Astrocyte of the spinal cord (primary cell): ENCODE data around the gene SLC9A7.

Source experiments
- DNase-seq: peaks from one replicate; pipeline ENCODE4 v3.0.0; 2011; ENCODE audit warnings: low read depth, low spot score
- H3K4me3 ChIP-seq: 2 replicates; pipeline ENCODE4 v1.5.1; 2011; ENCODE audit warnings: low read depth, mild to moderate bottlenecking, low read length, moderate library complexity
- in situ Hi-C: cut with HindIII; loops from 2 replicates; pipeline ENCODE4 v1.10.0; 2017; ENCODE audit warnings: low sequenced_read_pairs
- TF ChIP-seq, protein P1 (sequence below): IDR thresholded peaks from 2 replicates; pipeline ENCODE4 v1.5.1; 2012; ENCODE audit warnings: low read depth, mild to moderate bottlenecking, low read length, inconsistent platforms

Gene SLC9A7

DNA sequence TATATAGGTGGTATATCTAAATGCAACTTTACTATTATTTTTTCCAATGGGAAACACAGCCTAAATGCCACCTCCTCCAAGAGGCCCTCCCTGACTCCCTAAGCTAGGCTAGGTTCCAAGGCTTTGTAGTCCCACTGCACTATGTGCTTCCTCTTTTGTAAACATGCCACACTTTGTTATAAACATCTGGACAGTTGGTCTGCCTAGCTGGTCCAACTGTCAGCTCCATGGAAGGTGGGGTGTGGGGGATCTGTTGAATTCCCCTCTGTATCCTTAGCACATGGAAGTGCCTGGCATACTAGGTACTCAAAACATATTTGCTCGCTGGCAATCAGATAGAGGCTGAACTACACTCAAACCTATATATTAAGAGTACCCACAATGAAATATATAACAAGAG lies 63.4 kb downstream of the SLC9A7 start:
- no peak for DNase-seq
- in situ Hi-C loops = no loop called here
- TF ChIP-seq, protein P1, sequence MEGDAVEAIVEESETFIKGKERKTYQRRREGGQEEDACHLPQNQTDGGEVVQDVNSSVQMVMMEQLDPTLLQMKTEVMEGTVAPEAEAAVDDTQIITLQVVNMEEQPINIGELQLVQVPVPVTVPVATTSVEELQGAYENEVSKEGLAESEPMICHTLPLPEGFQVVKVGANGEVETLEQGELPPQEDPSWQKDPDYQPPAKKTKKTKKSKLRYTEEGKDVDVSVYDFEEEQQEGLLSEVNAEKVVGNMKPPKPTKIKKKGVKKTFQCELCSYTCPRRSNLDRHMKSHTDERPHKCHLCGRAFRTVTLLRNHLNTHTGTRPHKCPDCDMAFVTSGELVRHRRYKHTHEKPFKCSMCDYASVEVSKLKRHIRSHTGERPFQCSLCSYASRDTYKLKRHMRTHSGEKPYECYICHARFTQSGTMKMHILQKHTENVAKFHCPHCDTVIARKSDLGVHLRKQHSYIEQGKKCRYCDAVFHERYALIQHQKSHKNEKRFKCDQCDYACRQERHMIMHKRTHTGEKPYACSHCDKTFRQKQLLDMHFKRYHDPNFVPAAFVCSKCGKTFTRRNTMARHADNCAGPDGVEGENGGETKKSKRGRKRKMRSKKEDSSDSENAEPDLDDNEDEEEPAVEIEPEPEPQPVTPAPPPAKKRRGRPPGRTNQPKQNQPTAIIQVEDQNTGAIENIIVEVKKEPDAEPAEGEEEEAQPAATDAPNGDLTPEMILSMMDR = no peak

DNA sequence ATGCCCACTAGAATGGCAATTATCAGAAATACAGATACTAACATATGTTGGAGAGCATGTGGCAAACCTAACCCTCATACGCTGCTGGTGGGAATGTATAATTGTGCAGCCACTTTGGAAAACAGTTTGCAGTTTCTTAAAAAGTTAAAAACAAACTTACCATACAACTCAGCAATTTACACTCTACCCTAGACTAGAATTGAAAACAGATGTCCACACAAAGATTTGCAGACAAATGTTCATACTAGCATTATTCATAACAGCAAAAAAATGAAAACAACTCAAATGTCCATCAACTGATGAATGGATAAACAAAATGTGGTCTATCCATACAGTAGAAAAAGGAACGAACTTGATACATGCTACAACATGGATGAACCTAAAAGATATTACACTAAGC lies 64.4 kb downstream of the SLC9A7 start:
- in situ Hi-C loops = no loop called here
- TF ChIP-seq, protein P1 = no peak
- DNase-seq = no peak
- no peak overlapping the region for H3K4me3 ChIP-seq

More for the DNA sequence above, 63.4 kb downstream of the SLC9A7 start:
- no peak overlapping the region for H3K4me3 ChIP-seq

DNA sequence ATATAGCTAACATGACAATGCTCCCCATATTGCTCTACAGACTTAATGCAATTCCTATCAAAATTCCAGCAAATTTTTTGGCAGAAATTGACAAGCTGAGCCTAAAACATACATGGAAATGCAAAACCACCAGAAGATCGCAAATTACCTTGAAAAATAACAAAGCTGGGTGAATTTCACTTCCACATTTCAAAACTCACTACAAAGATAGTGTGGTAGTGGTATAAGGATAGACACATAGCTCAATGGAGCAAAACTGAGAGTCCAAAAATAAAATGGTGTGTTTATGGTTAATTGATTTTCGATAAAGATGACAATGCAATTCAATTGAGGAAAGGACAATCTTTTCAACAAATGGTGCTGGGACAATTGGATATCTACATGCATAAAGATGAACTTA lies 65.8 kb downstream of the SLC9A7 start:
- TF ChIP-seq, protein P1 = no peak
- in situ Hi-C loops = no loop called here
- no peak for DNase-seq
- no peak overlapping the region for H3K4me3 ChIP-seq

DNA sequence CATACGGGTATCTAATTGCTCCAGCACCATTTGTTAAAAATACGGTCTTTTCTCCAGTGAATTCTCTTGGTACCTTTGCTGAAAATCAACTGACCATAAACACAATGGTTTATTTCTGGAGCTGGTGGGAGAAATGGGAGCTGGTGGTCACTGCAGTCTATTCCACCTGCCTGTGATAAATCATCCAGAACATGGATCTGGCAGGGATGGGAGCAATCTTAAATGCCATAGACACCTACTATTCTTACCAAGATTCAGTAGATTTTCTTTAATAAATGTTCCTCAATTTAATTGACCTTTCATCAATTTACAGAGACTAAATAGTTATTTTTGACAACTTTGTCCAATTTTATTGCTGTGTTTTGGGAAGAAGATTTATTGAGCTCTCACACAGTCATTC lies 68.1 kb downstream of the SLC9A7 start:
- H3K4me3 ChIP-seq = no peak overlapping the region
- DNase-seq = no peak
- in situ Hi-C loops = no loop called here
- TF ChIP-seq, protein P1 = no peak

DNA sequence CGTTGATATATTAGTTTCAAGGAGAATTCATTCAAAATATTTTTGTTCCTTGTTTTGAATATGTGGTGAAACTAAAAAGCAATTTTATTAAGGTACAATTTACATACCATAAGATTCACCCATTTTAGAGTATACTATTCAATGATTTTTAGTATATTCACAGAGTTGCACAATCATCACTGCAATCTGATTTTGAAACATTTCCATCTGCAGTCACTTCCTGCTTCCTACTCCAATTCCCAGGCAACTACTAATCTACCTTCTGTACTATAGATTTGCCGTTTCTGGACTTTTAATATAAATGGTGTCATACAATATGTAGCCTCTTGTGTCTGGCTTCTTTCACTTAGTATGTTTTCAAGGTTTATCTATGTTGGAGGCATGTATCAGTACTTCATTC lies 71.3 kb downstream of the SLC9A7 start:
- TF ChIP-seq, protein P1 = no peak
- no peak for DNase-seq
- H3K4me3 ChIP-seq = no peak overlapping the region
- in situ Hi-C loops = no loop called here

DNA sequence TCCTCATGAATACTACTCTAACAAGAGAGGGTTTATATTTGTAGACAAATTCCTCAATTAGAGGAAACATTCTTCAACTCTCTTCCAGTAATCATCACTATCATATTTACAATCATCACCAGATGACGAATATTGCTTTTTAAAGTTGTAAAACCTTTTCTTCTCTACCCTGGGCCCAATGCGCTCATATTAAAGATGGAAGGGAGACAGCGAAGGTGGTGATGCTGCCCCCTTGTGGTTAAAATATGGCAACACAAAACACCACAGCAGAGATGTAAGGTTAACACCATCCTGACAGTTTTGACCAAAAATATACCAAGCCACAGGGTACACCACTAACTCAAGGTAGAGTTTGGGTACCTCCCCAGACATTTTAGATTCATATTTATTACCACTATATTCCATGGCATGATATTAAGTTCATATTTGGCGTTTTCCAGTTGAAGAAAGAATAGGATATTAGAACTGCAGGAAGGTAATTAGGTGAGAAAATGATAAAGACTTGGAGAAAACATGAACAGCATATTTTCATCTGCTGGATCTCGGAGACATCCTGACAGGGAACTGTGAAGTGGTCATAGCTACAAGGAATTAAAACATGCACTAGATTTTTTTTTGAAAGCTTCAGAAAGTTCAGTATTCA lies 72.8 kb downstream of the SLC9A7 start:
- TF ChIP-seq, protein P1 = peak; percentile 61
- in situ Hi-C loops = no loop called here
- DNase-seq = peak; percentile 19

More for the DNA sequence above, 72.8 kb downstream of the SLC9A7 start:
- no peak overlapping the region for H3K4me3 ChIP-seq
